Naive thymus-derived CD4-positive, alpha-beta T cell (primary cell): ENCODE measurements around the gene DLL4. TPM values are rescaled to one million over a fixed set of nuclear protein-coding genes. Genes with fewer than 3 reads are reported as not detected.
"Not testable (repeated sequence)": the region's sequence is repeated elsewhere in the genome, so short reads cannot be mapped to it uniquely, and the experiment has no call there.

Experiments
- ATAC-seq: fragments of 150-1000 bp; cut with Tn5 transposase; 2 replicates; pipeline ENCODE4 v1.10.0; 2021; ENCODE audit warnings: mild to moderate bottlenecking, moderate library complexity
- CTCF ChIA-PET: fragments of 350-600 bp; sonication (Branson Sonifier 250); formaldehyde crosslinking; loops from one replicate; lab custom pipeline; 2021; ENCODE audit warnings: antibody characterized with exemption; lab: Charles Lee
- POLR2A ChIA-PET: fragments of 350-600 bp; sonication (Branson Sonifier 250); formaldehyde crosslinking; loops from one replicate; lab custom pipeline; 2021; ENCODE audit warnings: antibody characterized with exemption, inconsistent platforms; lab: Charles Lee
- DNase-seq, 9 donors: peaks; one replicate each; pipeline versions ENCODE4 v3.0.0 to v3.0.0-alpha.2; 2020 to 2022; ENCODE audit warnings: mixed read lengths in 1 of 9
- H3K27ac ChIP-seq: one replicate; pipeline ENCODE4 v1.7.0; 2013; ENCODE audit warnings: mild to moderate bottlenecking, low read depth, low read length, moderate library complexity
- H3K27me3 ChIP-seq, 2 donors: one replicate each; pipeline ENCODE4 v1.7.0; 2013; ENCODE audit warnings: low read length in 2 of 2, mild to moderate bottlenecking in 2 of 2, moderate library complexity in 2 of 2; ENCODE audit not compliant: control insufficient read depth in 2 of 2, insufficient read depth in 2 of 2
- H3K36me3 ChIP-seq, 3 experiments: 1 replicate in 2 of 3; 2 replicates in 1 of 3; pipeline ENCODE4 v1.7.0; 2013; ENCODE audit warnings: low read length in 3 of 3, mild to moderate bottlenecking in 3 of 3, moderate library complexity in 1 of 3; ENCODE audit not compliant: insufficient read depth in 3 of 3, control insufficient read depth in 2 of 3
- H3K4me1 ChIP-seq, 2 donors: one replicate each; pipeline ENCODE4 v1.7.0; 2013; ENCODE audit warnings: low read length in 2 of 2, mild to moderate bottlenecking in 2 of 2, moderate library complexity in 1 of 2; ENCODE audit not compliant: control insufficient read depth in 2 of 2, insufficient read depth in 2 of 2
- H3K4me3 ChIP-seq: 2 replicates; pipeline ENCODE4 v1.7.0; 2013; ENCODE audit warnings: mild to moderate bottlenecking, low read length
- H3K9me3 ChIP-seq, 3 experiments: 1 replicate in 2 of 3; 2 replicates in 1 of 3; pipeline ENCODE4 v1.7.0; 2013; ENCODE audit warnings: low read length in 3 of 3; ENCODE audit not compliant: control insufficient read depth in 2 of 3
- H3K27ac Mint-ChIP-seq, 9 donors: one replicate each; pipeline ENCODE4 v1.8.0; 2020 to 2022; ENCODE audit warnings: mixed read lengths in 9 of 9, mild to moderate bottlenecking in 8 of 9, moderate library complexity in 5 of 9, inconsistent platforms in 2 of 9
- H3K27me3 Mint-ChIP-seq, 5 donors: one replicate each; pipeline ENCODE4 v1.8.0; 2021 to 2022; ENCODE audit warnings: mixed read lengths in 5 of 5, mild to moderate bottlenecking in 1 of 5
- H3K36me3 Mint-ChIP-seq, 5 donors: one replicate each; pipeline ENCODE4 v1.8.0; 2020 to 2022; ENCODE audit warnings: mixed read lengths in 5 of 5, mild to moderate bottlenecking in 3 of 5, inconsistent platforms in 1 of 5
- H3K4me1 Mint-ChIP-seq, 7 donors: one replicate each; pipeline ENCODE4 v1.8.0; 2020 to 2022; ENCODE audit warnings: mixed read lengths in 7 of 7, mild to moderate bottlenecking in 3 of 7, inconsistent platforms in 1 of 7
- H3K4me3 Mint-ChIP-seq, 10 donors: one replicate each; pipeline ENCODE4 v1.8.0; 2020 to 2022; ENCODE audit warnings: mild to moderate bottlenecking in 10 of 10, mixed read lengths in 10 of 10, moderate library complexity in 6 of 10, inconsistent platforms in 2 of 10
- H3K9me3 Mint-ChIP-seq, 11 donors: one replicate each; pipeline ENCODE4 v1.8.0; 2020 to 2022; ENCODE audit warnings: mixed read lengths in 11 of 11, mild to moderate bottlenecking in 4 of 11, inconsistent platforms in 1 of 11, moderate library complexity in 1 of 11
- intact Hi-C, 2 donors: fragments of 100-400 bp; cut with micrococcal nuclease; formaldehyde crosslinking; loops; one replicate each; pipeline ENCODE4 v1.15.1; 2023
- polyA plus RNA-seq, 2 donors: library from polyadenylated mRNA; unstranded; fragments of 300-500 nt; fragmentation: Illumina TruSeq; gene quantifications; one replicate each; pipeline ENCODE4 v1.2.3, GENCODE V29; 2021
- total RNA-seq, 6 experiments: library from RNA in 5 of 6; stranded (reverse) in 5 of 6; gene quantifications; 1 replicate in 5 of 6; 2 replicates in 1 of 6; pipeline ENCODE4 v1.2.3 and lab custom pipeline; 2021 to 2026

The DLL4 gene
- total and polyA plus RNA-seq, 7 experiments from 2014 or later: not detected

GRCh38 chr15:40960151-40960885 lies 31.2 kb downstream of the DLL4 start:
- peaks cover 0 to 11% (median 3%) of the 10 kb centered on the region in 7 donors for H3K4me1 Mint-ChIP-seq
- H3K27me3 ChIP-seq: no peaks in the 10 kb centered on the region
- POLR2A ChIA-PET: no interaction called here
- peak overlapping the region in 1 of 9 donors; percentile 14 for H3K27ac Mint-ChIP-seq
- no peaks in the 10 kb centered on the region for H3K4me1 ChIP-seq
- no peaks in the 10 kb centered on the region for H3K9me3 ChIP-seq
- H3K4me3 Mint-ChIP-seq: no peak overlapping the region
- H3K4me3 ChIP-seq: no peak overlapping the region
- intact Hi-C loops: no loop called here
- DNase-seq (no peak), ATAC-seq (no peak)
- peaks cover 0 to 8% (median 0%) of the 10 kb centered on the region in 5 donors for H3K36me3 Mint-ChIP-seq
- CTCF ChIA-PET: no interaction called here
- H3K27ac ChIP-seq: no peak overlapping the region
- no peaks in the 10 kb centered on the region for H3K9me3 Mint-ChIP-seq
- H3K36me3 ChIP-seq: no peaks in the 10 kb centered on the region
- H3K27me3 Mint-ChIP-seq: peaks cover 0 to 5% (median 0%) of the 10 kb centered on the region in 5 donors

- POLR2A ChIA-PET: no interaction called here
- CTCF ChIA-PET: no interaction called here
- H3K27ac ChIP-seq: no peak overlapping the region
- no peaks in the 10 kb centered on the region for H3K4me1 ChIP-seq
- Mint-ChIP-seq H3K4me1 (peaks cover 0 to 11% (median 2%) of the 10 kb centered on the region in 7 donors), H3K27ac (no peak overlapping the region), H3K27me3 (peaks cover 0 to 5% (median 0%) of the 10 kb centered on the region in 5 donors), H3K4me3 (no peak overlapping the region), H3K9me3 (no peaks in the 10 kb centered on the region), H3K36me3 (peaks cover 0 to 6% (median 0%) of the 10 kb centered on the region in 5 donors)
- no peak overlapping the region for H3K4me3 ChIP-seq
- intact Hi-C loops: no loop called here
- no peaks in the 10 kb centered on the region for H3K27me3 ChIP-seq
- no peaks in the 10 kb centered on the region for H3K36me3 ChIP-seq
- H3K9me3 ChIP-seq: no peaks in the 10 kb centered on the region
- DNase-seq (no peak), ATAC-seq (no peak)
These were observed 31.8 kb downstream of the DLL4 start for GRCh38 chr15:40960925-40961324.

GRCh38 chr15:40961740-40962139 lies 32.6 kb downstream of the DLL4 start:
- H3K4me3 Mint-ChIP-seq, H3K27me3 Mint-ChIP-seq, H3K27ac Mint-ChIP-seq, H3K36me3 Mint-ChIP-seq, intact Hi-C loops, H3K27ac ChIP-seq, H3K27me3 ChIP-seq, H3K4me1 ChIP-seq, DNase-seq, ATAC-seq, H3K9me3 Mint-ChIP-seq, H3K36me3 ChIP-seq, H3K4me3 ChIP-seq, H3K9me3 ChIP-seq, POLR2A ChIA-PET, H3K4me1 Mint-ChIP-seq: not testable (repeated sequence)
- CTCF ChIA-PET: interaction anchor here (1.0 kb wide), 1 partner anchor 57 kb away, joined by 3 read pairs; no protein-coding TSS in a partner anchor

GRCh38 chr15:40962317-40962716 lies 33.2 kb downstream of the DLL4 start:
- H3K4me1 Mint-ChIP-seq, H3K4me3 ChIP-seq, H3K4me3 Mint-ChIP-seq, H3K9me3 Mint-ChIP-seq, H3K36me3 Mint-ChIP-seq, H3K27me3 Mint-ChIP-seq, H3K36me3 ChIP-seq, H3K4me1 ChIP-seq, H3K27ac ChIP-seq, H3K27me3 ChIP-seq, H3K9me3 ChIP-seq, H3K27ac Mint-ChIP-seq, intact Hi-C loops, DNase-seq, ATAC-seq: not testable (repeated sequence)
- ChIA-PET CTCF (interaction anchor here (1.0 kb wide), 1 partner anchor 58 kb away, joined by 3 read pairs; no protein-coding TSS in a partner anchor), POLR2A (interaction anchor here (1.1 kb wide), 1 partner anchor 10 kb away, joined by 3 read pairs; no protein-coding TSS in a partner anchor)

GRCh38 chr15:40963201-40963600 lies 34.1 kb downstream of the DLL4 start:
- ATAC-seq (no peak), DNase-seq (no peak)
- Histone ChIP-seq H3K27ac (no peak overlapping the region), H3K36me3 (no peaks in the 10 kb centered on the region), H3K4me3 (no peak overlapping the region), H3K9me3 (no peaks in the 10 kb centered on the region), H3K27me3 (no peaks in the 10 kb centered on the region), H3K4me1 (no peaks in the 10 kb centered on the region)
- Mint-ChIP-seq H3K9me3 (no peaks in the 10 kb centered on the region), H3K4me3 (no peak overlapping the region), H3K27ac (peak overlapping the region in 1 of 9 donors; percentile 47), H3K36me3 (no peaks in the 10 kb centered on the region), H3K4me1 (peaks cover 0 to 8% (median 0%) of the 10 kb centered on the region in 7 donors), H3K27me3 (peaks cover 0 to 5% (median 4%) of the 10 kb centered on the region in 5 donors)
- POLR2A ChIA-PET: interaction anchor here (1.1 kb wide), 1 partner anchor 11 kb away, joined by 3 read pairs; no protein-coding TSS in a partner anchor
- intact Hi-C loops: no loop called here
- CTCF ChIA-PET: no interaction called here

GRCh38 chr15:40964006-40964405 lies 34.9 kb downstream of the DLL4 start:
- Histone ChIP-seq H3K27me3 (no peaks in the 10 kb centered on the region), H3K27ac (no peak overlapping the region), H3K4me1 (no peaks in the 10 kb centered on the region), H3K9me3 (no peaks in the 10 kb centered on the region), H3K36me3 (no peaks in the 10 kb centered on the region), H3K4me3 (no peak overlapping the region)
- Mint-ChIP-seq H3K9me3 (no peaks in the 10 kb centered on the region), H3K4me3 (no peak overlapping the region), H3K27me3 (peaks cover 0 to 5% (median 4%) of the 10 kb centered on the region in 5 donors), H3K4me1 (peaks cover 0 to 8% (median 0%) of the 10 kb centered on the region in 7 donors), H3K27ac (no peak overlapping the region), H3K36me3 (no peaks in the 10 kb centered on the region)
- ChIA-PET CTCF (no interaction called here), POLR2A (no interaction called here)
- ATAC-seq (no peak), DNase-seq (no peak)
- intact Hi-C loops: no loop called here

- ATAC-seq (no peak), DNase-seq (no peak)
- Mint-ChIP-seq H3K27ac (no peak overlapping the region), H3K36me3 (no peaks in the 10 kb centered on the region), H3K27me3 (peaks cover 0 to 5% (median 4%) of the 10 kb centered on the region in 5 donors), H3K4me1 (peaks cover 0 to 6% (median 0%) of the 10 kb centered on the region in 7 donors), H3K9me3 (no peaks in the 10 kb centered on the region), H3K4me3 (no peak overlapping the region)
- ChIA-PET POLR2A (no interaction called here), CTCF (no interaction called here)
- Histone ChIP-seq H3K36me3 (no peaks in the 10 kb centered on the region), H3K27ac (no peak overlapping the region), H3K4me1 (no peaks in the 10 kb centered on the region), H3K4me3 (no peak overlapping the region), H3K9me3 (no peaks in the 10 kb centered on the region), H3K27me3 (no peaks in the 10 kb centered on the region)
- intact Hi-C loops: no loop called here
These were observed 35.5 kb downstream of the DLL4 start for GRCh38 chr15:40964634-40965033.
